ENCODE measurements around the gene ZFAND2A. TPM values are rescaled to one million over a fixed set of nuclear protein-coding genes. Genes with fewer than 3 reads are reported as not detected.
"Not testable (repeated sequence)": the region's sequence is repeated elsewhere in the genome, so short reads cannot be mapped to it uniquely, and the experiment has no call there.

The ZFAND2A gene
- total RNA-seq, 4 donors from 2014 or later: 12.0 to 17.9 (median 14.1) TPM

DNA sequence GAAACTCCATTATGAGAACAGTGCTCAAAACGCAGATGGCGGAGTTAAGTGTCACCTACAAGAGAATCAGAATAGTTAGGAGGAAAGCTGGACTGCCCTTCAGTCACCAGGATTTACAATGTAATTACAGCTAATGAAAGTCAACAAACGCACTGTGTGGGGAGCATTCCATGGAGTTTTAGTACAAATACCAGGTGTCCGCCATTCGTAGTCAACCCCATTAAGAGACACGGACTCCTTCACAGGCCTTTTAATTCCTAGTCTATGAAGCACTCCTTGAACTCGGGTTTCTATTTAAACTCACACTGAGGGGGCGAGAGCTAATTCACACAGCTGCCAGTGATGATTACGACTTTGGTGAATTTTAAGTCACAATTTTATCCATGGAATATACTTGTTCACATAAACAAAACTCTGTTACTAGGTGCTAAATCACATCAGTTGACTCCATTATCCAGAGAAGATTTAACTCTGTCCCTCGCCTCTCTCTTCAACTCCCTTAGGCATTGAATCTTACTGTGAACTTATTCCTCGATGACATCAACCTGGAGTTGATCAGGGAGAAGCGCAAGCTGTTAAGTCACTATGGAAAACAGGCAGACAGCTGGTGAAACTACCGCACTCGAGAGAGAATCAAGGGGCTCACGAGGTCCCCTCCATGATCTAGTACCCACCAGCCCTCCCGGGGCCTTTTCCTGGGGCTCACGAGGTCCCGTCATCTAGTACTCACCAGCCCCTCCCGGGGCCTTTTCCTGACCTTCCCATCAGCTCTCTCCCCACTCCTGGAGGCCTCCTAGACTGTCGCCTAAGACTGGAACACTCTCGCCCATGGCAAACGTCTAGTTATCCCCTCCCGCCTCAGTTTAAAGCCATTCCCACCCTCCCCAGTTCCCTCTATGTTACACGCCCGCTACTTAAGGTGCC, 1.5 kb downstream of the ZFAND2A start:
- intact Hi-C loops (cut with DNase I; ENCODE audit: low total_unique reads) (no loop called here), in situ Hi-C loops (cut with MboI; ENCODE audit: low sequenced_read_pairs in 4 of 4) (loop anchor here in 2 of 4 donors (25.0 kb wide), 1 partner anchor 171 kb away; the partner anchor contains the start of genes COX19 (in 2 of the 2) and CYP2W1 (in 2 of the 2))
- no peaks in the 10 kb centered on the region for H3K9me3 ChIP-seq
- no peak for DNase-seq
- H3K4me1 ChIP-seq: peaks cover 18 to 22% of the 10 kb centered on the region in 2 donors
- H3K27me3 ChIP-seq: no peaks in the 10 kb centered on the region
- H3K4me3 ChIP-seq: peak overlapping the region; percentile 72 to 100 (median 88)
- peak overlapping the region; percentile 50 to 99 (median 78) for H3K27ac ChIP-seq
- no peak for ATAC-seq
- TF ChIP-seq, protein P1, sequence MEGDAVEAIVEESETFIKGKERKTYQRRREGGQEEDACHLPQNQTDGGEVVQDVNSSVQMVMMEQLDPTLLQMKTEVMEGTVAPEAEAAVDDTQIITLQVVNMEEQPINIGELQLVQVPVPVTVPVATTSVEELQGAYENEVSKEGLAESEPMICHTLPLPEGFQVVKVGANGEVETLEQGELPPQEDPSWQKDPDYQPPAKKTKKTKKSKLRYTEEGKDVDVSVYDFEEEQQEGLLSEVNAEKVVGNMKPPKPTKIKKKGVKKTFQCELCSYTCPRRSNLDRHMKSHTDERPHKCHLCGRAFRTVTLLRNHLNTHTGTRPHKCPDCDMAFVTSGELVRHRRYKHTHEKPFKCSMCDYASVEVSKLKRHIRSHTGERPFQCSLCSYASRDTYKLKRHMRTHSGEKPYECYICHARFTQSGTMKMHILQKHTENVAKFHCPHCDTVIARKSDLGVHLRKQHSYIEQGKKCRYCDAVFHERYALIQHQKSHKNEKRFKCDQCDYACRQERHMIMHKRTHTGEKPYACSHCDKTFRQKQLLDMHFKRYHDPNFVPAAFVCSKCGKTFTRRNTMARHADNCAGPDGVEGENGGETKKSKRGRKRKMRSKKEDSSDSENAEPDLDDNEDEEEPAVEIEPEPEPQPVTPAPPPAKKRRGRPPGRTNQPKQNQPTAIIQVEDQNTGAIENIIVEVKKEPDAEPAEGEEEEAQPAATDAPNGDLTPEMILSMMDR (IDR thresholded peaks at IDR 0.05 in 4 of 5, conservative IDR thresholded peaks at IDR 0.05 in 1 of 5): no peak
- TF ChIP-seq POLR2A (IDR thresholded peaks at IDR 0.05): no peak
- peaks cover 0 to 44% of the 10 kb centered on the region in 2 donors for H3K36me3 ChIP-seq

DNA sequence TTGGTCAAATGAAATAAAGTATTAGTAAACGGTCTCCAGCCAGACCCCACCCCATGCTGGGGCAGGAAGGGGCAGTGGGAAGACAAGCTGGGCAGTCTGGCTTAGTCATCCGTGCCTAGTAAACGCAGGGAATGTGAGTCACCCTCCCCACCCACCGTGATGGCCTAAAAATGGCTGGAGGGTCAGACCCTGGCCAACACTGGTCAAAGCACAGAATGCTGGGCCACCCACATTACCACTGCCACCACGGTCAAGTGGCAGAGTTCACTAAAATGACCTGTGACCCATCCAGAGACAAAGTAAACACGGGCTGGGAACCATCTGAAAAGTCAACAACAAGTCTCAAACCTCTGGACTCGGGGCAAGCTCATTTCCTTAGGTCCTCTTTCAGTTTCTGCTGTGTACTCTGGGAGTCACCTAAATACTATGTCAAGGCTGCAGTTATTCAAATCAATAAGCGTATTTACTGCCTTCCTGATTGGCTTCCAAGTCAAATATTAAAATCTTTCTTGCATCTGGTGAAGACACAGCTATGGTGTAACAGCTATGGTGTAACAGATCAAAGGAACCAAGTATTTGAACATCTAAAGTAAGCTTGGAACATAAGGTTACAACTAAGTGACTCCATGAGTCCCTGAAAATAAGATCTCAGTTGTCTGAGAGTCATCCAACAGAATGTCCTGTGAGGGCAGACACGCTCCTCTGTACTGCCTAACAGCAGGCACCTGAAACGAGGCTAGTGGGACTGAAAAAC, 3.0 kb downstream of the ZFAND2A start:
- TF ChIP-seq, protein P1 (IDR thresholded peaks at IDR 0.05 in 4 of 5, conservative IDR thresholded peaks at IDR 0.05 in 1 of 5): no peak
- TF ChIP-seq POLR2A (IDR thresholded peaks at IDR 0.05): peak in 1 of 2 donors; percentile 21
- intact Hi-C loops (cut with DNase I; ENCODE audit: low total_unique reads) (no loop called here), in situ Hi-C loops (cut with MboI; ENCODE audit: low sequenced_read_pairs in 4 of 4) (loop anchor here in 2 of 4 donors (25.0 kb wide), 1 partner anchor 170 kb away; the partner anchor contains the start of genes COX19 (in 2 of the 2) and CYP2W1 (in 2 of the 2))
- no peak for ATAC-seq
- Histone ChIP-seq H3K9me3 (no peaks in the 10 kb centered on the region), H3K27me3 (no peaks in the 10 kb centered on the region), H3K4me1 (peaks cover 18 to 22% of the 10 kb centered on the region in 2 donors), H3K4me3 (no peak overlapping the region), H3K27ac (peak overlapping the region in 3 of 4 donors; percentile 27 to 55 (median 53)), H3K36me3 (peaks cover 0 to 51% of the 10 kb centered on the region in 2 donors)
- DNase-seq: no peak

DNA sequence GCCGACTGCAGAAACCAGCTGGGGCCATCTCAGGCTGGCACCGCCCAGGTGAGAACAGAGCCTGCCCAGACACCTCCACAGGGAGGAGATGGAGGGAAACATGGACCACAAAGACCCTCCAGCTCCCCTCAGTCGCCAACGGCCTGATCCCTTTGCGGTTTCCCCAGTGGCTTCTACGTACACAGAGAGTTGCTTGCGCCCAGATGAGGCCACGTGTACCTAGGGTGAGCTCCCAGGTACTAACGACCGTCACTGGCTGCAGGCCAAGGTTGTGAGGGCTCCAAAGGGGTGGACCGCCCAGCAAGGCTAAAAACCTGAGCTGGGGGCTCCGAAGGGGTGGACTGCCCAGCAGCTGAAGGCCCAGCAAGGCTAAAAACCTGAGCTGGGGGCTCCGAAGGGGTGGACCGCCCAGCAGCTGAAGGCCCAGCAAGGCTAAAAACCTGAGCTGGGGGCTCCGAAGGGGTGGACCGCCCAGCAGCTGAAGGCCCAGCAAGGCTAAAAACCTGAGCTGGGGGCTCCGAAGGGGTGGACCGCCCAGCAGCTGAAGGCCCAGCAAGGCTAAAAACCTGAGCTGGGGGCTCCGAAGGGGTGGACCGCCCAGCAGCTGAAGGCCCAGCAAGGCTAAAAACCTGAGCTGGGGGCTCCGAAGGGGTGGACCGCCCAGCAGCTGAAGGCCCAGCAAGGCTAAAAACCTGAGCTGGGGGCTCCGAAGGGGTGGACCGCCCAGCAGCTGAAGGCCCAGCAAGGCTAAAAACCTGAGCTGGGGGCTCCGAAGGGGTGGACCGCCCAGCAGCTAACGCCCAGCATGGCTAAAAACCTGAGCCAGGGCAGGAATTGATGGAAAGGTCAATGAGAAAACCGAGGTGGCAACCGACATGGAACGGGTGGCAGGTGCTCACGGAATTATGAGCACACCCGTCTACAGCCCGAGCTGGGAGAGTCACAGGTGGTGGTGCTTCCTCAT, 3.9 kb downstream of the ZFAND2A start:
- H3K4me3 ChIP-seq; intact Hi-C loops (cut with DNase I; ENCODE audit: low total_unique reads); H3K27me3 ChIP-seq; DNase-seq; H3K9me3 ChIP-seq; ATAC-seq: not testable (repeated sequence)
- Histone ChIP-seq H3K36me3 (peaks cover 0 to 60% of the 10 kb centered on the region in 2 donors), H3K4me1 (peaks cover 14% of the 10 kb centered on the region in 2 donors), H3K27ac (peak overlapping the region in 2 of 4 donors; percentile 53 to 55)
- in situ Hi-C loops (cut with MboI; ENCODE audit: low sequenced_read_pairs in 4 of 4): loop anchor here in 2 of 4 donors (25.0 kb wide), 1 partner anchor 169 kb away; the partner anchor contains the start of genes COX19 (in 2 of the 2) and CYP2W1 (in 2 of the 2)

DNA sequence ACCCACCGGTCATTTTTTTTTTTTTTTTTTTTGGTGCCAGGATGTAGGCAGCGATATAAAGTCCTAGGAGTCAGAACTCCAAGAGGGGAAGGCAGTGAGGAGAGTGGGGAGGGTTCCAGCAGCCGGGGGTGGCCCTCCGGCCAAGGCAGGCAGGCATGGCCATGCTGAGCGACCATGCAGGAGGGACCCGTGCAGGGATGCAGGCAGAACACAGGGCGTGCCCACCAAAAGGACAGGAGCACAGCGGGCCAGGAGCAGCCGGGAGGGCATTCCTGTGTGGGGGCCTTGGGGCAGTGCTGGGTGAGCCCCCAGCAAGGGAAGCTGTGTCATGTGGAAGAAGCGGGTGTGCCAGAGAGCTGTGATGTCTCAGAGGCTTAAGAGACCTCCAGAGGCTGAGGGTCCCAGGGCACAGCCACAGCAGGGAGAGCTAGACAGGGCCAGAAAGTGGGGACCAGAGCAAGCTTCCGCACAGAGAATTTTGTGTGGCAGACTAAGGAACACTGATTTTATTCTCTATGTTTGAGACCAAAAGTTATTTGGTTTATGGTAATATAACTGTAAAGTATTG, 5.7 kb downstream of the ZFAND2A start:
- peaks cover 0 to 70% of the 10 kb centered on the region in 2 donors for H3K36me3 ChIP-seq
- H3K9me3 ChIP-seq: no peaks in the 10 kb centered on the region
- no peak overlapping the region for H3K27ac ChIP-seq
- TF ChIP-seq, protein P1 (IDR thresholded peaks at IDR 0.05 in 4 of 5, conservative IDR thresholded peaks at IDR 0.05 in 1 of 5): no peak
- TF ChIP-seq POLR2A (IDR thresholded peaks at IDR 0.05): no peak
- DNase-seq (no peak), ATAC-seq (no peak)
- intact Hi-C loops (cut with DNase I; ENCODE audit: low total_unique reads) (no loop called here), in situ Hi-C loops (cut with MboI; ENCODE audit: low sequenced_read_pairs in 4 of 4) (loop anchor here in 2 of 4 donors (25.0 kb wide), 1 partner anchor 167 kb away; the partner anchor contains the start of genes COX19 (in 2 of the 2) and CYP2W1 (in 2 of the 2))
- H3K27me3 ChIP-seq: no peaks in the 10 kb centered on the region
- H3K4me3 ChIP-seq: no peak overlapping the region
- H3K4me1 ChIP-seq: peaks cover 9 to 10% of the 10 kb centered on the region in 2 donors

All from gastrocnemius medialis (tissue), 4 donors.